Head of caudate nucleus (tissue), 42 donors: ENCODE results near the gene UTP14C.
"Not testable (repeated sequence)": the region's sequence is repeated elsewhere in the genome, so short reads cannot be mapped to it uniquely, and the experiment has no call there.

Source experiments
- DNase-seq, 42 donors: peaks; one replicate each; pipeline versions ENCODE4 v3.0.0 to v3.0.0-alpha.2; 2020 to 2021; ENCODE audit warnings: mixed read lengths in 7 of 42
- intact Hi-C: fragments of 100-400 bp; cut with DNase I; formaldehyde crosslinking; loops from one replicate; pipeline ENCODE4 v1.15.0; 2022

UTP14C gene

GRCh38 chr13:52027832-52028231 lies 3.3 kb downstream of the UTP14C start:
- no peak for DNase-seq
- intact Hi-C loops: no loop called here

- no peak for DNase-seq
- intact Hi-C loops: no loop called here
These were observed 5.1 kb downstream of the UTP14C start for GRCh38 chr13:52029569-52029968.

- DNase-seq, intact Hi-C loops: not testable (repeated sequence)
These were observed 5.9 kb downstream of the UTP14C start for GRCh38 chr13:52030401-52030800.

- intact Hi-C loops: no loop called here
- DNase-seq: no peak
These were observed 8.5 kb downstream of the UTP14C start for GRCh38 chr13:52033039-52033438.

- intact Hi-C loops: no loop called here
- DNase-seq: no peak
These were observed 10.2 kb downstream of the UTP14C start for GRCh38 chr13:52034616-52035226.

- intact Hi-C loops: no loop called here
- DNase-seq: no peak
These were observed 11.5 kb downstream of the UTP14C start for GRCh38 chr13:52036037-52036436.

- no peak for DNase-seq
- intact Hi-C loops: no loop called here
These were observed 19.2 kb downstream of the UTP14C start for GRCh38 chr13:52043675-52044074.

GRCh38 chr13:52047463-52047862 lies 23.0 kb downstream of the UTP14C start:
- no peak for DNase-seq
- intact Hi-C loops: no loop called here

- intact Hi-C loops: no loop called here
- no peak for DNase-seq
These were observed 24.0 kb downstream of the UTP14C start for GRCh38 chr13:52048516-52048915.

GRCh38 chr13:52051400-52051799 lies 26.9 kb downstream of the UTP14C start:
- intact Hi-C loops: no loop called here
- DNase-seq: no peak

- intact Hi-C loops: no loop called here
- DNase-seq: no peak
These were observed 29.0 kb downstream of the UTP14C start for GRCh38 chr13:52053460-52053859.

- DNase-seq, intact Hi-C loops: not testable (repeated sequence)
These were observed 36.6 kb downstream of the UTP14C start for GRCh38 chr13:52061064-52061463.

- intact Hi-C loops: no loop called here
- no peak for DNase-seq
These were observed 37.1 kb downstream of the UTP14C start for GRCh38 chr13:52061587-52061986.

GRCh38 chr13:52067237-52067636 lies 42.7 kb downstream of the UTP14C start:
- no peak for DNase-seq
- intact Hi-C loops: no loop called here

- intact Hi-C loops: no loop called here
- no peak for DNase-seq
These were observed 46.5 kb downstream of the UTP14C start for GRCh38 chr13:52070929-52071523.
